Measurements from ENCODE around the gene SOX5.

- TF ChIP-seq PBX3 (IDR thresholded peaks at IDR 0.05) (no peak), FOXM1 (IDR thresholded peaks at IDR 0.05; ENCODE audit: low read depth) (no peak), EZH2phosphoT487 (IDR thresholded peaks at IDR 0.05; ENCODE audit: borderline replicate concordance, low read depth) (no peak), CTCF (IDR thresholded peaks at IDR 0.05) (no peak), YY1 (IDR thresholded peaks at IDR 0.05; ENCODE audit: low read depth) (no peak), TCF12 (IDR thresholded peaks at IDR 0.05) (no peak), NRF1 (IDR thresholded peaks at IDR 0.05; ENCODE audit: low read depth, low read length) (no peak), MAX (IDR thresholded peaks at IDR 0.05; ENCODE audit: low read depth) (no peak), POLR2AphosphoS5 (IDR thresholded peaks at IDR 0.05; ENCODE audit: low read depth, low read length) (no peak), SIN3A (IDR thresholded peaks at IDR 0.05; ENCODE audit: borderline replicate concordance, low read depth, low read length) (no peak), MEF2A (IDR thresholded peaks at IDR 0.05; ENCODE audit: borderline replicate concordance, low read depth) (no peak), RCOR1 (IDR thresholded peaks at IDR 0.05; ENCODE audit: low read length) (no peak), REST (IDR thresholded peaks at IDR 0.05; ENCODE audit: low read depth, low read length) (no peak)
Measured at GRCh38 chr12:23704992-23705943, 244.2 kb downstream of the SOX5 start.

All from SK-N-SH (cell line).